HG03103 (cell line): ENCODE data around the gene DCUN1D5.

Experiments
- ATAC-seq: cut with Tn5 transposase; IDR thresholded peaks from one replicate; pipeline ENCODE4 v1.9.1; 2021; ENCODE audit warnings: low read depth; ENCODE audit not compliant: unreplicated experiment

DCUN1D5 gene

DNA sequence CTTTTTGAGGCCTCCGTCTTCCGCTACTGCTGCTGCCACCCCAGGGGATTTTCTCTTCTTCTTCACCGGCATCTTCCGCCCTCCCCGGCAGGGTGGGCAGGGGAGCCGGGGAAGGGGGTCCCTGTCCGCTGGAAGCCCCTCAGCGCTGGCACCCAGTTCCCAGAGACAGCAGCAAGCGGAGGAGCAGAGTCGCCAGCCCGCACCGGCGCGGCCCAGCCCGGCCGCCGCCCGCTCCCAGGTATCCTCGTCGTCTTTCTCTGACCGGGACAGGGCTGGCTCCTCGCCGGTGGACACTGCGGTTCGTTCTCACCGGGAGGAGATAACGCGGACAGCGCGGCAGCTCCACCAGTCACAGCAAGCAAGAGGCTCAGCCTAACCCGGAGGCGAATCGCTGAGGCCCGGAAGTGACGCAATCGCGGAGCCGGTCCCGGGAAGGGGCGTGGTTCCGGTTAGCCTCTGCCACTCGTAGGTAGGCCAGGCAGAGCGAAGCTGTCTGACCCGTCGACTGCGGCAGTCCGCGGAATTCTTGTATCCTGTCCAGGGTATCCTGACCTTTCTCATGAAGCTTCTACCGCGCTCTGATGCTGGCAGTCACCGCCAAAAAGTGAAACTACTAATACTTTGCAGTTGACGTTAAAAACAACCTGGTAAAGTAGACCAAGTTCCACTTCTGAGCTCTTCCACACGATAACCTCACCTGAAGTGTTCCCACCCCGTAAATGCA, at the start of gene DCUN1D5:
DCUN1D5 (minus strand) TSS at position 360 of the 724 bp plus-strand sequence; CDS start at position 72, 288 bp downstream.
- peak; percentile 98 for ATAC-seq

DNA sequence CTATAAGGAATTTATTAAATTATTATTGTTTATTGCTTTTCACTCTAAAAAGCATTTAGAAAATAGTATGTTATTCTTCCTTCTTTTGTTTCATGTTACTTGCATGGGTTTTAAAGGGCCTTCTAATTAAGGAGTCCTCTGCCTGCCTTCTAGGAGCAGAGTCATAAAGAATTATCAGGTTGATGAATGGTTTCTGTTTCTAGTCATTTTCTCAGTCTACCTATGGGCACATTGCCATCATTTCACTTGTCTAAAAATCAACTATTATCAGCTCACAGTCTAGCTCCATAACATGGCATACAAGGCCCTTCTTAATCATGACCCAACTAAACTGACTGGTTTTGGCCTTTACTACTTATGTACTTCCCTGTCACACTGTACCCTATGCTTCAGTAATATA, 33.5 kb upstream of the DCUN1D5 start:
- ATAC-seq: no peak

DNA sequence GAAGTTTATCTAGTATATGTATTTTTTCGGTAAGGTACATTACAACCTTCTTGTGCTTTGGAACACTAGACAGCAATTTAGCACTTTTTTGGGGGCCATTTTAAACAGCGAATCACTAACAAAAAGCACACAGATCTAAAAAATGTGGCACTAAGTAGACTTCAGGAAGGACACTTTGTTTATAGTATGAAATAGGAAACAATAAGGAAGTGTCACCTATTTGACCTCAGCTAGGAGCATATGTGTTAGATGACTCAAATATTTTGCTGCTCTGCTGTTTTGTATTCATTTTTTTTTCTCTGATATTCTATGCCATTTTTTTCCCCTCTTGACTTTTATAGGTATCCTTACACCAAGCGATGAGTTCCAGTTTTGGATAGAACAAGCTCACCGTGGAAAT, 22.9 kb upstream of the DCUN1D5 start:
- no peak for ATAC-seq

DNA sequence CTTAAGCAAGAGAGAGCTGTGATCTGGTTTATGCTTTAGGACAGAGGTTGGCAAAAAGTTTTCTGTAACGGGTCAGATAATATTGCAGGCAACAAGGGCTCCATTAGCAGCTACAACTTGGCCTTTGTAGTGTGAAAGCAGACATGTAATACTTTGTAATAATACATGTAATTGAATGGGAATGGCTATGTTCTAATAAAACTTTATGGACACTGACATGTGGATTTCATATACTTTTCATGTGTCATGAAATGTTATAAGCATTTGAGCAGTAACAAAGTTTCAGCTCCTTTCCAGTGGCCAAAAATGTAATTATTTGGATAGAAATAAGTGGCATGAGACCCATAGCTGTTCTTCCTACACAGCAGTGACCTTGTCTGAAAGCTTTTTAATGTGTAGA, 20.4 kb upstream of the DCUN1D5 start:
- no peak for ATAC-seq

DNA sequence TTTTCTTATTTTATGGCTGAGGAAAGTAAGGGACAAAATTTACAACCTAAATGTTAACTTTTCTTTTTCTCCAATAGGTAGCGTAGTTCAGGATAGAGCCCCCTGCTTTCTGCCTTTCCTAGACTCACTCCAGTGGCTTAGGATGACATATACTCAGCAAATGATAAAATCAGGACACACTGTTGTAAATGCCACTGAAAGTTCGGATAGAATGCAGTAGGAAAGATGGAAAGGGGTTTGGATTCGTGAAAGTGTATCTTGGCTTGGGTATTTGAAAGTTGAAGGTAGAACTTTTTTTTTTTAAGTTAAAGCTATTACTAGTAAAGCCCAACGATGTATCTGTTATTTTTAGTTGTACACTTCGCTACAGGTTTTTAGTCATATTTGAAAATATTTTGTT, 19.4 kb upstream of the DCUN1D5 start:
- no peak for ATAC-seq

DNA sequence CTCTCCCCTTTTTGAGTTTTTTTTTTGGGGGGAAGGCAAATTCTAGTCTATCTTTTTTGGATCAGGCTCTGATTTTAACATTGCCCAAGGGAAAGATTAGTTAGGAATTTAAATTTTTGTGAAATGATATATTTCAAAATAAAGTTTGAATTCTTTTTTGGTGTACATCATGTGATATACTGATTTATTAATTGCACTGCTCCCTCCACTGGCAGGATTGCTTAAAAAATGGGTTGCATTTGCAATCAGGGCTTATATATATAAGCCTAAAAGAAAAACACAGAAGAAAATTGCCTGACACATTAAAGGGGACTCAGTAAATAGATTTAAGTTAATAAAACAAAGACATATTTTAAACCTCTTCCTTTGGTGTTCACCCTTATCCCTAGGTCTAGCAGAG, 18.4 kb upstream of the DCUN1D5 start:
- no peak for ATAC-seq

DNA sequence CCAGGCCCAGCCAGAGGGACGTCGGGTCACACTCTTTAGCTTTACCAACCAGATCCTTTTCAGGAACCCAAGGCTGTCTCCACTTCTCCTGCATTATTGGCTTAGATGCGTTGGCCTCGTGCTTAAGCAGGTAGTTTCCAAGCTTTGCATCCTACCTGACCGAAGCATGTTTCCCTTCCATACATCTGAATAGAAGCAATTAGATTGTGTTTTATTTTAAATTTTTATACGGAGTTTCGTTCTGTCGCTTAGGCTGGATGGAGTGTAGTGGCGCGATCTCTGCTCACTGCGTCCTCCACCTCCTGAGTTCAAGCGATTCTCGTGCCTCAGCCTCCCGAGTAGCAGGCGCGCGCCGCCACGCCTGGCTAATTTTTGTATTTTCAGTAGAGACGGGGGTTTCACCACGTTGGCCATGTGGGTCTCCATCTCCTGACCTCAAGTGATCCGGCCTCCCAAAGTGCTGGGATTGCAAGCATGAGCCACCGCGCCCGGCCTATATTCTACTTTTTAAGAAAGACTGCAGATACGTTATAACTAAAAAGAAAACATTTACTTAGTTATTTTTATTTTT, 17.9 kb upstream of the DCUN1D5 start:
- ATAC-seq: no peak

DNA sequence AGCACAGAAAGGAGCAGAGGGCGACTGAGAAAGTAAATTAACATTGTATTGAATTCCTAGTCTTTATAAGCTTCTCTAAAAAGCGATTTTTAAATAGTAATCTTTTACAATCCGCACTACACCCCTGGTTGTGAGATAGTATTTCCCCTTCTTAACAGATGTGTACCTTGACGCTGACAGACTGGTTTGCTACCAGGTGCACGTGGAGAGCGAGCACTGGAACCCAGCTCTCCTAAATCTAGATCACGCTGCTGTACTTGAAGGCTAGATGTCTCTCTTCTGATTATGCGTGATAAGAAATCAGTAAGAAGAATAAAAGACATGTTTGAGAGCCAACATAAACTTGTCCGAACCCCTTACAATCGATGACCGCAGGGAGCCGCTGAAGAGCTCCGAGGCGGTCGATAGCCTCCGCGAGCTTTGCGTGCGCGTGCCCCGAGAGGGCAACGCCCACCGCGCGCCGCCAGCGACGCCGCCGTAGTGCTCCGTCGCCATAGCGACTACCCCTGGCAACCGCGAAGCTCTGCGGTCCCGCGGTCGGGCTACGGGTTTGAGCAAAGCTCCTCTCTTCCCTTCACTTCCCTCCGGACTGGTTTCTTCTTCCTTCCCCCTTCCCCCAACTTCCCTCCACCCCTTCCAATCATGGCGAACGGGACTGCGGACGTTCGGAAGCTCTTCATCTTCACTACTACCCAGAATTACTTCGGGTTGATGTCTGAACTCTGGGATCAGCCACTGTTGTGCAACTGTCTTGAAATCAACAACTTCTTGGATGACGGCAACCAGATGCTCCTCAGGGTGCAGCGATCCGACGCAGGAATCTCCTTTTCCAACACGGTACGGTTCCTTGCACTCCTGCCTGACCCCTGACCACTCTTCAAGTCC, 17.2 kb upstream of the DCUN1D5 start, which contains the start of gene DYNC2H1:
DYNC2H1 (plus strand) TSS at position 494 of the 885 bp plus-strand sequence; CDS start at position 643, 149 bp downstream.
- ATAC-seq: peak; percentile 100

DNA sequence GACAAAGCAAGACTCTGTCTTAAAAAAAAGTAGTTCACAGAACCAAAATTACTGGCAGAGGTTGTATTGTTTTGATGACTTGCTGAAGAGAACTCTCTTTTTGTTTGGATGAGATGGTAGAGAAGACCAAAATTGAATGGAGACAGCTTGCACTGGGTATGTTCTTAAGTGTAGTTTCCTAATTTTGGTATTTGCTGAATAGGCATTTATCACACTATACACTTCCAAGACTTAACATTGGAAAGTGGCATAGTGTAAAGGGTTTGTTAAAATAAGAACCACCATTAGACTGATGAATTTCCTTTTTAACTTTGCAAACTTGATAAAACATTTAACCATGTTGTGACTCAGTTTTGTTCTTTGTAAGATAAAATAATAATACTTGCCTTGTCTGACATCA, 5.3 kb upstream of the DCUN1D5 start:
- no peak for ATAC-seq

DNA sequence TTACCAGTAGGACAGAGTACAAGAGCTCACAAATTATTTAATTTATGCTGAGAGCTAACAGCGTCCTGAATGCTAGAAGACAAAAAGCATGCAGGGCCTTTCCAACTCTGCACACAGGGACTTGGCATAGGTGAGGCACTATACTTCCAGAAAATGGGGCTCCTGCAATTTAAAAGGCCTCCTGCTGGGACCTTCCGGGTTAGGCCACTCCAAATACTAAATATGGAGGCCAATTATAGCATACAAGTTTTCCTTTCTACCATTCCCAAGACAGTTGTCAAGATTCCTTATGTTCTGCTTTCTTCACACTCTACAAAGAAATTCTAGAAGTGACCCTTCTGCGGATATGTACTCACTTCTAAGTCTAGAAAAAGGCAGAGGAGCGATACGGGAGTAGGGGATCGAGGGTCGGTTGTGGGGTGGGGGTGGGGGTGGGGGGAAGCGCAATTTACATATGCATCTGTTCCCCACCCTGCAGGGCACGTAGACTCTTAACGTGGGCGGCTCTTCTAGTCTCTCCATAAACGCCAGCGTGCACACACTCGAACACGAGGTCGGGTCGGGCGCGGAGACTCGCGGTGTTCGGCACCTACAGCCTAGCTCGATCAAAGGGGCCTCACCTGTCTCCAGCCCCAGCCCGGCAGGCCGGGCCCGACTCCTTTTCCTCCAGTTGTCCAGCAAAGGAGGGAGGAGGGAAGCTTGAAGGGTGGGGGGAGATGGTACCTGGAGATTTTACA, 728 bp downstream of the DCUN1D5 start:
- peak; percentile 40 for ATAC-seq

DNA sequence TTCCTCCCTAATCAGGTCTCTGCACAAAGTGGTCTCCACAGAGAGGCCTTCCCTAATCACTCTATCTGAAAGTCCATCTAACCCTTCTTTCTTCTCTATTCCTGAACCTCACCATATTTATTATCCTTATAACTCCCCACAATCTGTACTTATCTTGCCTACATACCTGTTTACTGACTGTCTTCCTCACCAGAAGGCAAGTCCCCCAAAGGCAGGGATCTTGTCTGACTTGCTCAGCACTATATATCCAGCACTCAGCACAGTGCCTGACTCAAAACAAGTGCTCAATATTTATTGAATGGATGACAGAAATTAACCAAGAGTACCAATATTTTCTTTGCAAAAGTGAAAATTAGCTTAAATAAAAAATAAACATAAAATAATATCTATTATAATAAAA, 5.5 kb downstream of the DCUN1D5 start:
- no peak for ATAC-seq

DNA sequence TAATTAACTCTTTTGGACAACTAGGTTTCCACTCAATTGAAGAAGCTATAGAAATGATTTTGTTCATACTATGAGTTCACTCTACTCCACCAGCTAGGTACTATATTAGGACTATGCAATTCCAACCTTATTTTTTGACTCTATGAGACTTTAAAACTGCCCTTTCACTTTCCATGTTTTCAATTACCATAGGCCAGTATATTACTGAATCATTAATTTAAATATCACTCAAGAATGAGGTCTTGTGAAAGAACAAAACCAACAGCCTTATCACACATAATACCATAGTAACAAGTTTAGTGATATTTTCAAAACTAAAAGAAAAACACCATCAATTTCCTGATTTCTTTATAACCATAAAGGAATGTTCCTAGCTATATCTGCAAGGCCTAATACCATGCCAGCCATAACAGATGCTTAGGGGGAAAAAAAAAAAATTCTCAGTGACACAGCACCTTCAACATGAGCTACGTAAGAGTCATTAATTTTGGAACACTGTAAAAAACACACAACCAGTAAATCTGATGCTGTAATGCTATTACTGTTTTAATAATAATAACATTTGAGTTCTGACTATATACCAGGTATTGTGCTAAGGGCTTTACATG, 6.1 kb downstream of the DCUN1D5 start:
- no peak for ATAC-seq

DNA sequence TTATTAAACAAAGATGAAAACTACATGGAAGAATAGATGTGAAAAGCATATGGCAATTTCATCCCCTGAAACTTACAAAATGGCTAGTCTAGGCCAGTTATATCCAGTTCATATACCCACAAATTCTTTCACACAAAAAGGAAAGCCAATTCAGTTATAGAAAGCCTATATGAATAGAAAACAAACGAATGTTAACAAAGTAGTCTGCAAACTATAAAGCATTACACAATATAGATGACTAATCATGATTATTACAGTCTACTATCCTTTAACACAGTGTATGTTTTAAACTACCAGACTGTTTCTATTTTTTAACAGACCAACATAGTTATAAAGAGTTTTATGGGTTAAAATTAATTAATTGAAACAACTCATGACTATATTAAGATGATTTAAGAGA, 12.1 kb downstream of the DCUN1D5 start:
- ATAC-seq: no peak

DNA sequence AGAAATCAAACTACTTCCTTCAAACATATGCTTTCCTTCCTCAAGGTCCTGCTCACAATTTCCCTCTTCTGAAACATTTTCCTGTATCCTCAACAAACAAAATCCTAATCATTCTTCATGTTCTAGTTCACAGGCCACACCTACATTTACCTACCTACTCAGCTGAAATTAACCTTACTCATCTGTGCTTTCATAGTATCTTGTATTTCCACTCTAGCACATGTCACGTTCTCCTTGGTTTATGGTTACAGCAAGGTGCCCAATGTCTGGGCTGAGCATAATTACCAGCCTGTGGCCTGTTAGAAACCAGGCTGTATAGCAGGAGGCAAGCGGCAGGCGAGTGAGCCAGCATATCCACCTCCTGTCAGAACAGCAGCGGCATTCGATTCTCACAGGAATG, 13.2 kb downstream of the DCUN1D5 start:
- no peak for ATAC-seq

DNA sequence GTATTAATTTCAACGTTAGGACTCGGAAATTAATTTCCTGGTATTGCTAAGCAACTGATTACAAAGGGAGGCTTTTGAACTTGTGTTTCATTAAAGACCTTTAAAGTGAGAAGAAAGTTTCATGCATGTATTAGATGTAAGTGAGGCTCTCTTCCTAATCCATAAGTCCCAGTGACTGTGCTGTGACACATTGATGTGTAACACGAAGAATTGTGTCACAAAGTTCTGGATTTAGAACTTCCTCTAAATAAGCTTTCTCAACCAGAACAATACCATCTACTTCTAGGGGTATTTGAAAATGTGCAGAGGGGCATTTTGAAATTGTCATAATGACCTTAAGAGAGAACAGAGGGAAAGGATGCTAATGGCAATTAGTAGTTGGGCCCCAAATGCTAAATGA, 14.4 kb downstream of the DCUN1D5 start:
- no peak for ATAC-seq

DNA sequence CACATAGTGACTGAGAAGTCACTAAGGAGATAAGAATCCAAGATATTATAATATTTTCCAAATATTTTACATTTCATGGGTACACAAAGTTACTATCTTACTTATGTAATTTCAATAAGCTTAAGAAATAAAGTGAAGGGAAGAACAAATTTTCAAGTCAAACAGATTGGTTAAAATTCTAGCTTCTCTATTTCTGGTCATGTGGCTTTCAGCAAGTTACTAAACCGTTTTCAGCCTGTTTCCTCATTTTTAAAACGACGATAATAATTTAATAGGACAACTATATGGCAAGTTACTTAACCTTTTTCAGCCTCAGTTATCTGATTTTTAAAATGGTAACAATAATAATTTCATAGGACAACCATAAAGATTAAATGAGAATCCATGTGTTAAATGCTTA, 15.6 kb downstream of the DCUN1D5 start:
- no peak for ATAC-seq

DNA sequence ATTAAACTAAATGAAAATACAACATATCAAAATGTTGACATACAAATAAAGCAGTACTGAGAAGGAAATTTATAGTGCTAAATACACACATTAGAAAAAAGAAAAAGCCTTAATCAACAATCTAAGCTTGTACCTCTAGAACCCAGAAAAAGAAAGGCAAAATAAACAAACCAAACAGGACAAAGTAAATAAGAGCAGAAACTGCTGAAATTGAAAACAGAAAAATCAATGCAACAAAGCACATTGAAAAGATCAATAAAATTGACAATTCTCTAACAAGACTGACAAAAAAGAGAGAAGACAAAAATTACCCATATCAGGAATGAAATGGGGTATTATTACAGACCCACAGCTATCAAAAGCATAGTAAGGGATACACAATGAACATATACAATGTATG, 21.0 kb downstream of the DCUN1D5 start:
- no peak for ATAC-seq

DNA sequence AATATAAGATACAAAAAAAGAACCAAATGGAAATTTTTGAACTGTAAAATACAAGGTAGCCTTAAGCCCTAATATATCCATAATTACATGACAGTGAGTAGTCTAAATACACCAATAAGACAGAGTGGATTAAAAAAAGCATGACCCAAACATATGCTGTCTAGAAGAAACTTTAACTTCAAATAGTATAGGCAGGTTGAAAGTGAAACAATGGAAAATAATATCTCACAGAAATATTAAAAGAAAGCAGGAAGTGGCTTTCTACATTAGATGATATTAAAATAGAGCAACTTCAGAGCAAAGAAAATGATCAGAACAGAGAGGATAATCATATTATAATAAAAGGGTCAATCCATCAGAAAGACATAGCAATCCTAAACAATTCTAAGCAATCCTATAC, 21.8 kb downstream of the DCUN1D5 start:
- ATAC-seq: no peak

DNA sequence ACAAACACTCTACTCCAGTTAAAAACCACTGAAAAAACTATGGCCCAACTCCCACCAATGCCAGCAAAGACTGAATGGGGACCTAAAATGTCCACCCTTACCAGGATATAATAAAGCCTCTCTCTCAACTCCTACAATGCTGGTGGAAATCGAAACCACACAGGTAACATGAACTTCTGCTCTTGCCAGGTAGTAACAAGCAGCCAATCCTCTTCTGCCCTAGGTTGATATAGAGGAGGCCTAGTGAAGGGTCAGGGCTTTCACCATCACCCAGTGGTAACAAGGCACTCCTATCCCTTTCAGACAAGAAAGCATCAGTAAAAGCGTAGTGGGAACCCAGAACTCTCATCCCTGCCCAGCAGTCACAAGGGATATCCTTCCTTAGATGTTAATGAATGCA, 22.6 kb downstream of the DCUN1D5 start:
- ATAC-seq: no peak

DNA sequence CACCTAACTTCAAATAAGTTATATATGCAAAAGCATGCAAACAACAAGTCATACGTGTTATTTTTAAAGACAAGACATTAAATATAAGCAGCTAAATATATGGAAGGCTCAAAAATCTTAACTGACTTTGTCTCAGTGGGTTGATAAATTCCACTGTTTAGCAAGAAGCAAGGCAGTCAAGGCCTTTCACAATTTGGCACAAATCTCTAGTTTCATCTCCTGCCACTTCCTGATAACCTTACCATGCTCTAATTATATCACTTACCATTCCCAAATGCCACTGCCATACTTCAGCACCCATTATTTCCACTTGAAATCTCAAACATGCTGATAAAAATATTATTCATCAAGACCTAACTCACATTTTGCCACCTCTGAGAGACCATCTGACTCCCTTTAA, 24.8 kb downstream of the DCUN1D5 start:
- ATAC-seq: no peak
